AG04449 (cell line): ENCODE results near the gene RAB8B.
A peak's percentile ranks its signal among the peaks of the same experiment; 100 is the strongest.

Source experiments
- CTCF ChIA-PET: fragments of 350-600 bp; formaldehyde crosslinking; extraction: SDS; loops from one replicate; lab custom pipeline; 2021; ENCODE audit warnings: antibody characterized with exemption; lab: Yijun Ruan, JAX
- POLR2A ChIA-PET: fragments of 400-600, 350-600 bp; formaldehyde crosslinking; extraction: SDS; loops from one replicate; lab custom pipeline; 2020; ENCODE audit warnings: antibody characterized with exemption, inconsistent platforms; lab: Yijun Ruan, JAX
- DNase-seq: peaks from one replicate; pipeline ENCODE4 v3.0.0-alpha.2; 2010; ENCODE audit warnings: low read depth, low spot score
- H3K4me3 ChIP-seq: 2 replicates; pipeline ENCODE4 v1.5.1; 2011; ENCODE audit warnings: low read depth, mild to moderate bottlenecking, control low read depth, low read length
- CTCF ChIP-seq: IDR thresholded peaks from one replicate; pipeline ENCODE4 v1.5.1; 2011; ENCODE audit warnings: mild to moderate bottlenecking, moderate library complexity, low read length, control low read depth, inconsistent platforms; ENCODE audit not compliant: insufficient read depth; ENCODE audit errors: missing control alignments

Gene RAB8B

GRCh38 chr15:63284335-63284734 is 94.9 kb downstream of the RAB8B start:
- DNase-seq, result no peak
- ChIA-PET POLR2A (no interaction called here), CTCF (interaction anchor here (1.2 to 2.0 kb wide), 2 partner anchors 118 to 149 kb away, joined by 3 to 8 read pairs; no protein-coding TSS in a partner anchor)
- no peak for TF ChIP-seq CTCF
- H3K4me3 ChIP-seq, result no peak overlapping the region

- CTCF ChIA-PET, result interaction anchor here (0.8 to 6.9 kb wide), 9 partner anchors 9 to 323 kb away, joined by 3 to 151 read pairs (median 4); partner anchors contain the start of gene APH1B
- POLR2A ChIA-PET, result no interaction called here
- TF ChIP-seq CTCF, result no peak
- H3K4me3 ChIP-seq, result no peak overlapping the region
- DNase-seq, result no peak
Measured at GRCh38 chr15:63287109-63287508, 97.7 kb downstream of the RAB8B start.

GRCh38 chr15:63288342-63288741 is 98.9 kb downstream of the RAB8B start:
- POLR2A ChIA-PET, result no interaction called here
- DNase-seq, result no peak
- TF ChIP-seq CTCF, result no peak
- H3K4me3 ChIP-seq, result no peak overlapping the region
- CTCF ChIA-PET, result interaction anchor here (0.6 to 6.9 kb wide), 29 partner anchors 9 to 610 kb away, joined by 3 to 151 read pairs (median 4); partner anchors contain the start of gene APH1B

- ChIA-PET POLR2A (no interaction called here), CTCF (interaction anchor here (0.6 to 6.9 kb wide), 31 partner anchors 8 to 609 kb away, joined by 3 to 151 read pairs (median 4); partner anchors contain the start of gene APH1B)
- no peak overlapping the region for H3K4me3 ChIP-seq
- no peak for DNase-seq
- peak; percentile 39 for TF ChIP-seq CTCF
Measured at GRCh38 chr15:63288778-63289378, 99.5 kb downstream of the RAB8B start.

- CTCF ChIA-PET, result interaction anchor here (0.7 to 6.9 kb wide), 25 partner anchors 9 to 319 kb away, joined by 3 to 151 read pairs (median 4); partner anchors contain the start of genes APH1B and CA12
- peak; percentile 91 for DNase-seq
- TF ChIP-seq CTCF, result no peak
- POLR2A ChIA-PET, result interaction anchor here (0.7 to 1.9 kb wide), 8 partner anchors 41 to 214 kb away, joined by 3 to 5 read pairs (median 4); partner anchors contain the start of gene CA12
- H3K4me3 ChIP-seq, result no peak overlapping the region
Measured at GRCh38 chr15:63291507-63291906, 102.1 kb downstream of the RAB8B start.

- no peak for DNase-seq
- POLR2A ChIA-PET, result interaction anchor here (1.1 to 1.9 kb wide), 2 partner anchors 80 to 183 kb away, joined by 4 to 5 read pairs; no protein-coding TSS in a partner anchor
- CTCF ChIA-PET, result interaction anchor here (0.9 to 6.9 kb wide), 10 partner anchors 14 to 317 kb away, joined by 3 to 151 read pairs (median 6); partner anchors contain the start of gene APH1B
- no peak overlapping the region for H3K4me3 ChIP-seq
- TF ChIP-seq CTCF, result no peak
Measured at GRCh38 chr15:63292241-63292640, 102.8 kb downstream of the RAB8B start.
